Fibroblast of lung (primary cell): ENCODE results near the gene AGAP1. TPM values are rescaled to one million over a fixed set of nuclear protein-coding genes. Genes with fewer than 3 reads are reported as not detected.

Experiments used
- DNase-seq, 2 donors: peaks; one replicate each; pipeline versions ENCODE4 v3.0.0 to v3.0.0-alpha.2; 2010; ENCODE audit warnings: low read depth in 2 of 2
- H2AFZ ChIP-seq: 2 replicates; pipeline ENCODE4 v1.5.1; 2012; ENCODE audit warnings: low read length, control low read depth, inconsistent platforms
- H3K27ac ChIP-seq: 2 replicates; pipeline ENCODE4 v1.5.1; 2011; ENCODE audit warnings: low read length, control low read depth; ENCODE audit not compliant: insufficient read depth
- H3K27me3 ChIP-seq: 2 replicates; pipeline ENCODE4 v1.5.1; 2011; ENCODE audit warnings: mild to moderate bottlenecking, low read length; ENCODE audit not compliant: control insufficient read depth, insufficient read depth
- H3K36me3 ChIP-seq: 2 replicates; pipeline ENCODE4 v1.5.1; 2011; ENCODE audit warnings: low read length; ENCODE audit not compliant: control insufficient read depth, insufficient read depth
- H3K4me1 ChIP-seq: 2 replicates; pipeline ENCODE4 v1.5.1; 2011; ENCODE audit warnings: low read length; ENCODE audit not compliant: control insufficient read depth, insufficient read depth; ENCODE audit errors: extremely low read depth
- H3K4me2 ChIP-seq: 2 replicates; pipeline ENCODE4 v1.5.1; 2011; ENCODE audit warnings: low read length, control low read depth; ENCODE audit not compliant: insufficient read depth; ENCODE audit errors: extremely low read depth
- H3K4me3 ChIP-seq, 4 experiments: fragments of 200-600 bp in 1 of 4; sonication (generic) in 1 of 4; replicated peaks in 1 of 4; 2 replicates each; pipeline ENCODE4 v1.5.1; 2011 to 2016; ENCODE audit warnings: low read length in 4 of 4, low read depth in 3 of 4, mild to moderate bottlenecking in 3 of 4, control low read depth in 2 of 4, inconsistent platforms in 1 of 4, mixed read lengths in 1 of 4; ENCODE audit not compliant: insufficient read depth in 1 of 4; ENCODE audit errors: control extremely low read depth in 1 of 4
- H3K79me2 ChIP-seq: 2 replicates; pipeline ENCODE4 v1.5.1; 2012; ENCODE audit warnings: mild to moderate bottlenecking, low read length, inconsistent platforms; ENCODE audit not compliant: control insufficient read depth, insufficient read depth
- H3K9ac ChIP-seq: 2 replicates; pipeline ENCODE4 v1.5.1; 2011; ENCODE audit warnings: mild to moderate bottlenecking, low read length, control low read depth; ENCODE audit not compliant: insufficient read depth
- H3K9me3 ChIP-seq: 2 replicates; pipeline ENCODE4 v1.5.1; 2012; ENCODE audit warnings: low read depth, low read length; ENCODE audit not compliant: control insufficient read depth, insufficient read depth
- H4K20me1 ChIP-seq: 2 replicates; pipeline ENCODE4 v1.5.1; 2011; ENCODE audit warnings: low read length; ENCODE audit not compliant: control insufficient read depth, insufficient read depth; ENCODE audit errors: extremely low read depth
- EZH2 ChIP-seq: IDR thresholded peaks from 2 replicates; pipeline ENCODE4 v1.5.1; 2012; ENCODE audit warnings: low read length, control low read depth, mild to moderate bottlenecking; ENCODE audit errors: missing control alignments
- polyA plus RNA-seq, 2 donors: library from polyadenylated mRNA; depleted of rRNA in 1 of 2; stranded (reverse) in 1 of 2; unstranded in 1 of 2; fragments of >200 nt; gene quantifications; 2 replicates each; pipeline ENCODE4 v1.2.1, GENCODE V29; 2011 to 2012; ENCODE audit warnings: missing spikeins in 1 of 2
- total RNA-seq: library from RNA; depleted of rRNA; stranded (reverse); fragments of >200 nt; gene quantifications from 2 replicates; pipeline ENCODE4 v1.2.1, GENCODE V29; 2014
- TF ChIP-seq, protein P1 (sequence below), 2 donors: IDR thresholded peaks in 1 of 2; conservative IDR thresholded peaks in 1 of 2; 1 replicate in 1 of 2; 2 replicates in 1 of 2; pipeline ENCODE4 v1.5.1; 2011 to 2012; ENCODE audit warnings: low read length in 2 of 2, control low read depth in 1 of 2, inconsistent platforms in 1 of 2, low read depth in 1 of 2, mild to moderate bottlenecking in 1 of 2

Gene AGAP1
- total and polyA plus RNA-seq, 2 donors (not counting 1 experiment from before 2014, with no cell fraction given) = 10.6 to 14.0 TPM

DNA sequence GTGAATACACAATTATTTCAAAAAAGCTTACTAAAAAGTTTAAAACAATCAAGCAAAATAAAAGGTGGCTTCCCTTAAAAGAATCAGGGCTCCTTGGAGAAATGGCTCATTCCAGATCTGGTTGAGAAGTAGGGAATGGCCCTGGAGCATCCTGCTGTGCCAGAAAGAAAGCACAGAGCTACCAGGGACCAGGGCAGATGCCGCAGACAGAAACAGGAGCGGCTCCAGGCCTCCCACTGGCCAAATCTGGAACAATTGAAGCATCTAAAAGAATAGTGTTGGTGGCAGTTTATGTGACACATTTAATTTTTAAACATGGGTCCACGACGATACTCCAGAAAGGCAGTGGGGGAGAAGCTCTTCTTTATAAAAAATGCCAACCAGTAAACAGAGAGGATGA lies 598.9 kb downstream of the AGAP1 start:
- TF ChIP-seq EZH2 = no peak
- TF ChIP-seq, protein P1, sequence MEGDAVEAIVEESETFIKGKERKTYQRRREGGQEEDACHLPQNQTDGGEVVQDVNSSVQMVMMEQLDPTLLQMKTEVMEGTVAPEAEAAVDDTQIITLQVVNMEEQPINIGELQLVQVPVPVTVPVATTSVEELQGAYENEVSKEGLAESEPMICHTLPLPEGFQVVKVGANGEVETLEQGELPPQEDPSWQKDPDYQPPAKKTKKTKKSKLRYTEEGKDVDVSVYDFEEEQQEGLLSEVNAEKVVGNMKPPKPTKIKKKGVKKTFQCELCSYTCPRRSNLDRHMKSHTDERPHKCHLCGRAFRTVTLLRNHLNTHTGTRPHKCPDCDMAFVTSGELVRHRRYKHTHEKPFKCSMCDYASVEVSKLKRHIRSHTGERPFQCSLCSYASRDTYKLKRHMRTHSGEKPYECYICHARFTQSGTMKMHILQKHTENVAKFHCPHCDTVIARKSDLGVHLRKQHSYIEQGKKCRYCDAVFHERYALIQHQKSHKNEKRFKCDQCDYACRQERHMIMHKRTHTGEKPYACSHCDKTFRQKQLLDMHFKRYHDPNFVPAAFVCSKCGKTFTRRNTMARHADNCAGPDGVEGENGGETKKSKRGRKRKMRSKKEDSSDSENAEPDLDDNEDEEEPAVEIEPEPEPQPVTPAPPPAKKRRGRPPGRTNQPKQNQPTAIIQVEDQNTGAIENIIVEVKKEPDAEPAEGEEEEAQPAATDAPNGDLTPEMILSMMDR (conservative IDR thresholded peaks at IDR 0.05 in 1 of 2, IDR thresholded peaks at IDR 0.05 in 1 of 2; ENCODE audit: low read depth in 1 of 2, low read length in 2 of 2) = no peak
- Histone ChIP-seq H3K4me3 (no peak overlapping the region), H3K9me3 (no peaks in the 10 kb centered on the region), H3K27me3 (no peaks in the 10 kb centered on the region), H3K4me1 (no peaks in the 10 kb centered on the region), H3K4me2 (no peak overlapping the region), H3K9ac (no peak overlapping the region), H2AFZ (no peak overlapping the region), H3K79me2 (no peaks in the 10 kb centered on the region), H3K36me3 (no peaks in the 10 kb centered on the region), H4K20me1 (no peaks in the 10 kb centered on the region), H3K27ac (no peak overlapping the region)
- no peak for DNase-seq

DNA sequence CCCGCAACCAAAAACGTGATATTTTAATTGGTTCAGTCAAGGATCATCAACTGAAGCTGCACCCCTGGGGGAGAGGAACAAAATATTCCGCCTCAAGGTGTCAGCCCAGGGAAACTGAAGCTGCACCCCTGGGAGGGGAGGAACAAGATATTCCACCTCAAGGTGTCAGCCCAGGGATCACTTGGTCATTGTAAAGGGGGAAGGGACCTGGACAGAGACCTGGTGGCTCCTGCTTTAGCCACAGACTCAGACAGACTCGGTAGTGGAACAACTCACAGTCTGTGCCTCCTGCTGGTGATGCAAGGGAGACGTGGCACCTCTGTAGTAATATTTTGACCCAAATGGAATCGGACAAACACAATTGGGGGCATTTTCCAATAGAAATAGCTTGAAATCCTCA lies 599.3 kb downstream of the AGAP1 start:
- Histone ChIP-seq H3K27ac (no peak overlapping the region), H4K20me1 (no peaks in the 10 kb centered on the region), H3K79me2 (no peaks in the 10 kb centered on the region), H3K9me3 (no peaks in the 10 kb centered on the region), H3K4me1 (no peaks in the 10 kb centered on the region), H2AFZ (no peak overlapping the region), H3K9ac (no peak overlapping the region), H3K36me3 (no peaks in the 10 kb centered on the region), H3K4me2 (no peak overlapping the region), H3K27me3 (no peaks in the 10 kb centered on the region), H3K4me3 (no peak overlapping the region)
- TF ChIP-seq, protein P1 (conservative IDR thresholded peaks at IDR 0.05 in 1 of 2, IDR thresholded peaks at IDR 0.05 in 1 of 2; ENCODE audit: low read depth in 1 of 2, low read length in 2 of 2) = no peak
- TF ChIP-seq EZH2 = no peak
- no peak for DNase-seq

DNA sequence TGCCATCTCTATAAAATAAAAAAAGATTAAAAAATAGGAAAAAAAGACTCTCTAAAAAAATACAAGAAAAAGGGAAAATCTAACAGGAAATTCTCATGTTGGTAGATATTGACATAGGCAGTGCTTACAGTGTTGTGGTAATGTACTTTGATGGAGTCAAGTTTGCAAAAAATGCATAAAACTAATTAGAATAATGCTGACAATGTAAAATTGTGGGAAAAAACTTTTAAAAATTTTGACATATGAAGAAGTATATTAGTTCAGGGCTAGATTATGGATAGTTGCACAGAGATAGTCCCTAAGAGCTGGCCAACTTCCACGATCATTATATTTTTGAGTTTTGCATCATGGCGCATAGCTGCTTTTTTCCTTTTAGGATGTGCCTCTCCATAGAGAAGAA lies 601.7 kb downstream of the AGAP1 start:
- Histone ChIP-seq H3K4me2 (no peak overlapping the region), H3K27me3 (no peaks in the 10 kb centered on the region), H3K79me2 (no peaks in the 10 kb centered on the region), H3K36me3 (no peaks in the 10 kb centered on the region), H2AFZ (no peak overlapping the region), H3K27ac (no peak overlapping the region), H3K9ac (no peak overlapping the region), H4K20me1 (no peaks in the 10 kb centered on the region), H3K4me3 (no peak overlapping the region), H3K9me3 (no peaks in the 10 kb centered on the region), H3K4me1 (no peaks in the 10 kb centered on the region)
- DNase-seq = no peak
- TF ChIP-seq EZH2 = no peak
- TF ChIP-seq, protein P1 (conservative IDR thresholded peaks at IDR 0.05 in 1 of 2, IDR thresholded peaks at IDR 0.05 in 1 of 2; ENCODE audit: low read depth in 1 of 2, low read length in 2 of 2) = no peak
